ENCODE data around the gene GIMAP2.

Gene GIMAP2

DNA sequence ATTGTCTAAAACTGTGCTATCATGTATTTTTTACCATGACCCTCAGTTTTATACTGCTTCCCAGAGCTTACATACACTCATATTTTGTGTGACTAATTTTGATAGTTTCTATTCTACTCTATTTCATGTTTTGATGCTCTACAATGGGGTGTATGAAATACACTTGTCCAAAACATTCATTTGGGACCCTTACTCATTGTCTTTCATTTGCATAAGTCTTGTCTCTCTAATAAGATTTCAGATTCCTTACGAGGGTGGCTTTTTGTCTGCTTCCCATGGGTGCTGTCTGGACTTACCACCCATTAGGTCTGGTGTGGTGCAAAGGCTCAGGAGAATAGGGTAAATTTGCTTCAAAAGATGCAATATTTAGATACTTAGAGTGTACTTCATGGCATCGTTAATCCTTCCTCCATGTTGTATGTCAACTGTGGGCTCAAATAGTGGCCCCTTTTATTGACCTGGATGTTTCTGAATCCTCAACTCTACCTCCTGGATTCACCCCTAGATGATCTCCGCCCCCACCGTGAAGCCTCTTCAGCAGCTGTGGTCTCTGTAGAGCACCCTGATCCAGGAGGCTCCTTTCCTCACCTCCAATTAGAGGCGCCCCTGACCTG, 48.1 kb downstream of the GIMAP2 start:
- DNase-seq (ENCODE audit: low read depth in 3 of 3), result no peak

DNA sequence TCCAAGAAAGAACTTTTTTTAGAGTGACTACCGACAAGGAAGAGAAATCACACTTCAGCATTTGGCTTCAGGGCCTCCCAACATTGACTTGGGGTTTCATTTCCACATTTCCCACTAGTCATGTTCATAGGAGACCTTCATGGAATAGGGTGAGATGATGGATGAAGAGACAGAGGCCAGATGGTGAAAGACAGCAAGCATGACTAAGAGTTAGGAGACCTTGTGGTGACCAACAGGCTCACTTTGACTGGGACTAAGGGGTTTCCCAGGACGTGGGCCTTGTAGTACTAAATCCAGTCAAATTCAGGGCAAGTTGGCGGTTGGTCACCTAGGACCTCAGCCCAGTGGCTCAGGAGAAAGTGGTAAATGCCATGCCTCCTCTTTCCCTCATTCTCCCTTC, 48.7 kb downstream of the GIMAP2 start:
- DNase-seq (ENCODE audit: low read depth in 3 of 3), result no peak

DNA sequence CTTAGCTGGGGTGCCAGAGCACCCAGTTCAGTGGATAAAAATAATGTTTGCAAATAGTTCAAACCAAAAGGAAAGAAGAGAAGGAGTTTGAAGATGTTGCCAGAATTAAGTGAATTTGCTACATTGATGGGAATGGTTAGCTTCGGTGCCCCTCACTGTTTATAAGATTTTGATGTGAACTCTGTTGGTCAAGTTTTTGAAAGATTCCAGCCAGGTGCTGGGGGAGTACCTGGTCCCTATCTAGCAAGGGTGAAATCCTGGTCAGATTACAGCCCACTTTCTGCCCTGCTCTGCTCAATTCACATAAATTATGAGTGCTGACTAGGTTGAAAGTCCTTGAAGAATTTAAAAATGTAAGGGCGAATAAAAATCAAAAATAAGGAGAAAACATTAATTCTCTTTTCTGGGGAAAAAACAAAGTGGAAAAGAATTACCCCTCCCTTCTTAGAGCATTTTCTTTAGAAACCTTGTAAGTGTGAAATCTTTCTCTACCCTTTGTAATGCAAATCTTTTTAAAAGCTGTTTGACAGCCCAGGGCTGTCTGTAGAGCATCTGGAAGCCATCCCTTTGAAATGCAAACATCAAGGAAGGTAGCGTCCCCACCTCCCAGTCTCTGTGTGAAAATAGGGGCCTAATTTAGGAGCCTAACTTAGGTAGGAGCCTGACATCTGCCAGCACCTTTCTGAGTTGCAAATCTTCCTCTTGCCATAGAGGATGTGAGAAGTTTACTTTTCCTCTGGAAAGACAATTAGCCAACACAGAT, 50.3 kb downstream of the GIMAP2 start:
- DNase-seq (ENCODE audit: low read depth in 3 of 3), result no peak

DNA sequence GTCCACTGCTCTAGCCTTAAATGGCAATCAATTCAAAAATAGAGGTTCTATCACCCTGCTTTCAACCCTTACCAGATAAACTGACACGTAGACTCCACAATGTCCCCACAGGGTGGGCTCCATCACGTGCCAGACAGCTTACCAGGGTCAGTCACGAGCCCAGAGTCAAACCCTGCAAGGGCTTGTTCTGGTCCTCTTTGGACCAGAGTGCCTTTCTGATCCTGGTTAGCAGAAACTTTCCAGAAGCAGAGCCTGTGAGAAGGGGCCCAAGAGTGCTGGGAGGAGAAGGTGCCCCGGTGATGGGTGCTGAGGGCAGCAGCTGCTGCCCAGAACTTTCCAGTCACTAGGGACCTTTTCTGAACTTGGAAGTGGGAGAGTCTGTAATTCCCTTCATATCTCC, 51.4 kb downstream of the GIMAP2 start:
- DNase-seq (ENCODE audit: low read depth in 3 of 3), result no peak

DNA sequence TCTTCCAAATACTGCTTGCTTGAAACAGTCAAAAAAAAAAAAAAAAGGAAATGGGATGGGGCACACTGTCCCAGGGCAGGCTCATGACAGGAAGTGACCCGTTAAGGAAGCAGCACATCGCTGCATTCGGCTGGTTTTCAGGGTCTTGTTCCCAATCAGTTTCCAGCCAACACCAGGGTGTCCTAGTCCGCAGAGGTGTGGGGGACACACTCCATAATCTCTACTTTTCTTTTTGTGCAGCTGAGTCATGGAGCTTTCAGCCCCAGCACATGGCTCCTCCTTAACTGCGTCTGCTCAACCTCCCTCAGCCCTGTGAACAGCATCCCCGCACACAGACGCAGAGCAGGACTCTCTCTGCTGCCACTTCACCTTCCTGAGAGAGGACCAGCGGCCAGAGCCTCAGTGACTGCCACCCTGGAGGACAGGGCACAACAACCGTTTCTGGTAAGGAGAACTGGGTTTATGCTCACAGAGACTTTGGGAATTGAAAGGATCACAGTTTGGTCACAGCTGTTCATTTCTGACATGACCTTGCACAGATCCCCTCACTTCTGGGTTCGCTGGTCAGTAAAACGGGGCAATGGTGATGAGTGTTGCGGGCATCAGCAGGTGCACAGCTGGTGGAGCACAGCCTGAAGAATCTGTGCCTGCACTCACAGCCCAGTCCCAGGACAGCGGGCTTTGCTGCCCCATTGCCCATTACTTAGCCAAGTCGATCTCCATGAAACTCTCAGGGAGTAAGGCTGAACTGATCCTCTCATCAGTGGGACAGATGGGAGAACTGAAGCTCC, 52.0 kb downstream of the GIMAP2 start, which contains the start of gene GIMAP5:
Gene GIMAP5, plus strand, starts transcription at position 154 of the 791 bp plus-strand sequence. CDS start 3,467 bp downstream, outside the sequence.
- DNase-seq (ENCODE audit: low read depth in 3 of 3), result no peak

DNA sequence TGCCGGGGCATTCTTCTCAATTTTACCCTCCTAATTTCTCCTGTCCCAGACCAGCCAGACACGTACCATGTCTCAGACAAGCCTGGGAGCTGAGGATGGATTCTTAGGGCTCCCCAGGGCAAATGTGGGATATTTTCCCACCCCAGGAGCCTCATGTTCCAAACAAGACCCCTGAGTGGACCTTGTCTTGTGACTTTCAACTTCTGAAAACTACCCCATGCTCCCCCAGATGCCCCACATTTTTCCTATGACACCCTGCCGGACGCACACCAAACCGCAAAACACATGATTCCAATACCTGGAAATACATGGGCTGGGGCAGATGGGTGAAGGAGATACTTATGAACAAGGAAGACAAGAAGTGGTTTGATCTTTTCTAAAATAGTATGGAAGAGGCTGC, 52.6 kb downstream of the GIMAP2 start:
- no peak for DNase-seq (ENCODE audit: low read depth in 3 of 3)

DNA sequence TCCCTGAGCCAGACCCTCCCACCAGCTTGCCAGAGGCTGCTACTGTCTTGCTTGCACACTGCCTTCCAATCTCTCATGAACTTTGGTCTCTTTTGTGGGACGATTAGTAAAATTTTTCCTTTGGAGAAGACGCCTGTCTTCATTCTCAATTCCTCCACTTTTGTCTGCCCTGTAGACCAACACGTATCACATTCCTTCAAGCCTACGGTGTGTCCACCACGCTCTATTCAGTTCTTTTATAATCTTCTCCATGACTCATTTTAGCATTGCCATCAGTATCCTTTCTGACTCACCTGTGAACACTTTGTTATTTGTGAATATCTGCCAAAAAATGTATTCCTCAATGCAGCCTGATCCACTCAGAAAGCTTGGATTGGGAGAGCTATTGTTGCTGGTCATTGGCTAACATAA, 53.1 kb downstream of the GIMAP2 start:
- DNase-seq (ENCODE audit: low read depth in 3 of 3), result no peak

DNA sequence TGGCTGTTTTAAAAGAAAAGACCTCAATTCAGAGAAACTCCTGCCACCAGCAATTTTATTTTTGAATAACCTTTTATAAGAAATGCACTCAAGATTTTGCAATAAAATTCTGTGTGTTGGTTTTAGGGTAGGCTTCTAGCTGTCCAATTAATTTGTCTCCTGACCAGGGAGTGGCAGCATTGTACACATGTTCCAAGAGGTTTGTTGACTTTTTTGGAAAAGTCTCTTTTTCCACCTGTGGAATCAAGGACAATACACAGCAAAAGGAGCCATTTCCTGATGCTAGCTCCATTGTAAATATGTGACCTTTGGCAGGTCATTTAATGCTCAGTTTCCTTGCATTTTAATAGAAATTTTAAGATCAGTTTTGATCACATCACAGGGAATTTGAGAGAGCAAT, 53.5 kb downstream of the GIMAP2 start:
- no peak for DNase-seq (ENCODE audit: low read depth in 3 of 3)

DNA sequence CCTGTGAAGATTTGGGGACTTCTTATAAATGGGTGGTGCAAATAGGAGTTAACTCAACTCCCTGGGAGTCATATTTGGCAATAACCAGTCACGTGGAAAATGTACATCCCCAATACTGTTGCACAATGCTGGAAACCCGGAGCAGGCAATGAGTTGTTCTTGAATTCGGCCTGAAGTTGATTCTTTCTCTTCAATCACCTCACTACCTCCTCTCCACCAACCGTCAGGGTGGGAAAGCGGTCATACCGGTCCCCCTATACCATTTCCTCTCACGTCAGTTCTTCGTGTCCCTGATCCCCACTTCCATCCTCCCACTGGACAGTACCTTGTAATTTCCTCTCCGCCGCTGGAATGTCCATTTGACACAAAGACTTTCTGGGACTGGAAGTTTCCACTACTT, 54.5 kb downstream of the GIMAP2 start:
- no peak for DNase-seq (ENCODE audit: low read depth in 3 of 3)

DNA sequence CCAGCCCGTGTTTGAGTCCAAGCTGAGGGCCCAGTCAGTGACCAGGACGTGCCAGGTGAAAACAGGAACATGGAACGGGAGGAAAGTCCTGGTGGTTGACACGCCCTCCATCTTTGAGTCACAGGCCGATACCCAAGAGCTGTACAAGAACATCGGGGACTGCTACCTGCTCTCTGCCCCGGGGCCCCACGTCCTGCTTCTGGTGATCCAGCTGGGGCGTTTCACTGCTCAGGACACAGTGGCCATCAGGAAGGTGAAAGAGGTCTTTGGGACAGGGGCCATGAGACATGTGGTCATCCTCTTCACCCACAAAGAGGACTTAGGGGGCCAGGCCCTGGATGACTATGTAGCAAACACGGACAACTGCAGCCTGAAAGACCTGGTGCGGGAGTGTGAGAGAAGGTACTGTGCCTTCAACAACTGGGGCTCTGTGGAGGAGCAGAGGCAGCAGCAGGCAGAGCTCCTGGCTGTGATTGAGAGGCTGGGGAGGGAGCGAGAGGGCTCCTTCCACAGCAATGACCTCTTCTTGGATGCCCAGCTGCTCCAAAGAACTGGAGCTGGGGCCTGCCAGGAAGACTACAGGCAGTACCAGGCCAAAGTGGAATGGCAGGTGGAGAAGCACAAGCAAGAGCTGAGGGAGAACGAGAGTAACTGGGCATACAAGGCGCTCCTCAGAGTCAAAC, 56.9 kb downstream of the GIMAP2 start:
- no peak for DNase-seq (ENCODE audit: low read depth in 3 of 3)

Data from stimulated activated CD4-positive, alpha-beta T cell treated with anti-CD3 and anti-CD28 coated beads, TNF-alpha, amount 100 ng/mL, for 24 hours (primary cell).